Body of pancreas (tissue), 4 donors: ENCODE data around the gene C1QTNF6.

ENCODE experiments used
- CTCF ChIP-seq, 7 experiments: fragments of 450-650 bp in 4 of 7; fragments of 200-600 bp in 3 of 7; sonication (generic) in 3 of 7; IDR thresholded peaks; one replicate each; pipeline ENCODE4 v1.5.1; 2016 to 2019; ENCODE audit warnings: antibody characterized with exemption in 7 of 7
- POLR2A ChIP-seq, 3 donors: fragments of 450-650 bp; IDR thresholded peaks; one replicate each; pipeline ENCODE4 v1.6.1; 2016; ENCODE audit warnings: antibody characterized with exemption in 3 of 3, mild to moderate bottlenecking in 2 of 3

GRCh38 chr22:37178350-37179125 is 9.5 kb downstream of the C1QTNF6 start:
- no peak for TF ChIP-seq CTCF (IDR thresholded peaks at IDR 0.05)
- TF ChIP-seq POLR2A (IDR thresholded peaks at IDR 0.05): no peak
